GM23338 (cell line): ENCODE results near the gene INPP5A.
A peak's percentile ranks its signal among the peaks of the same experiment; 100 is the strongest.

Experiments used
- CREB1 ChIP-seq: fragments of 250-450 bp; sonication (Bioruptor Pico); IDR thresholded peaks from 2 replicates; pipeline ENCODE4 v1.5.0; 2020; ENCODE audit warnings: low read depth, mild to moderate bottlenecking, moderate library complexity
- EZH2 ChIP-seq: fragments of 200-600 bp; sonication (generic); IDR thresholded peaks from one replicate; pipeline ENCODE4 v1.8.0; 2017; ENCODE audit warnings: antibody characterized with exemption, mild to moderate bottlenecking, low read depth; ENCODE audit not compliant: unreplicated experiment
- NANOG ChIP-seq: IDR thresholded peaks from 2 replicates; pipeline ENCODE4 v1.6.1; 2016; ENCODE audit warnings: antibody characterized with exemption, borderline replicate concordance
- POLR2AphosphoS5 ChIP-seq: IDR thresholded peaks from 2 replicates; pipeline ENCODE4 v1.6.1; 2016; ENCODE audit warnings: antibody characterized with exemption, low read depth
- TF ChIP-seq, protein P1 (sequence below), 2 experiments: fragments of 200-600 bp in 1 of 2; sonication (generic) in 1 of 2; conservative IDR thresholded peaks; 2 replicates each; pipeline versions ENCODE4 v1.5.1 to v1.6.1; 2016 to 2017; ENCODE audit warnings: antibody characterized with exemption in 2 of 2, low read depth in 2 of 2, mild to moderate bottlenecking in 2 of 2, moderate library complexity in 1 of 2

- TF ChIP-seq, protein P1, sequence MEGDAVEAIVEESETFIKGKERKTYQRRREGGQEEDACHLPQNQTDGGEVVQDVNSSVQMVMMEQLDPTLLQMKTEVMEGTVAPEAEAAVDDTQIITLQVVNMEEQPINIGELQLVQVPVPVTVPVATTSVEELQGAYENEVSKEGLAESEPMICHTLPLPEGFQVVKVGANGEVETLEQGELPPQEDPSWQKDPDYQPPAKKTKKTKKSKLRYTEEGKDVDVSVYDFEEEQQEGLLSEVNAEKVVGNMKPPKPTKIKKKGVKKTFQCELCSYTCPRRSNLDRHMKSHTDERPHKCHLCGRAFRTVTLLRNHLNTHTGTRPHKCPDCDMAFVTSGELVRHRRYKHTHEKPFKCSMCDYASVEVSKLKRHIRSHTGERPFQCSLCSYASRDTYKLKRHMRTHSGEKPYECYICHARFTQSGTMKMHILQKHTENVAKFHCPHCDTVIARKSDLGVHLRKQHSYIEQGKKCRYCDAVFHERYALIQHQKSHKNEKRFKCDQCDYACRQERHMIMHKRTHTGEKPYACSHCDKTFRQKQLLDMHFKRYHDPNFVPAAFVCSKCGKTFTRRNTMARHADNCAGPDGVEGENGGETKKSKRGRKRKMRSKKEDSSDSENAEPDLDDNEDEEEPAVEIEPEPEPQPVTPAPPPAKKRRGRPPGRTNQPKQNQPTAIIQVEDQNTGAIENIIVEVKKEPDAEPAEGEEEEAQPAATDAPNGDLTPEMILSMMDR (conservative IDR thresholded peaks at IDR 0.05; ENCODE audit: low read depth in 2 of 2) = peak in 1 of 2 experiments; percentile 38; a peak in 2 of 4 replicates
- TF ChIP-seq CREB1 (CRISPR knock-in tag) (no peak), EZH2 (no peak), NANOG (no peak), POLR2AphosphoS5 (no peak)
Observed at GRCh38 chr10:132577350-132578003, 39.9 kb downstream of the INPP5A start.
